ENCODE results near the gene ADRA2B.

Gene ADRA2B

DNA sequence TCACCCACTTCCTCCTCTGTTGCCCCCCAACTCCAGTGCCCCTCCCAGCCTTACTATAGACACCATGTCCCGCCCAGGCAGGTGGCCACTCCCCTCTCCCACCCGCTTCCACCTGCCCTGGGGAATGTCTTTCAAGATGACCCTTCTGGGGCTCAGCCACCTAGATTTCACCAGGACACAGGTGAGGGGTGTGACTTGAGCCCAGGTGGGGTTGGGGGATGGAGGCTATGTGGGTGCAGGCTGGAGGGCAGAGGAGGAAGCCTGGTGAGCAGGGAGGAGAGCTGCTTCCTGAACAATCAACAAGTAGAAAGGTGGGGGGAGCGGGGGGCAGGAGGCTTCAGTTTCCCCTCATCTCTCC, 8.7 kb downstream of the ADRA2B start:
- FAIRE-seq = no peak
- DNase-seq (ENCODE audit: insufficient read length, low spot score) = no peak

DNA sequence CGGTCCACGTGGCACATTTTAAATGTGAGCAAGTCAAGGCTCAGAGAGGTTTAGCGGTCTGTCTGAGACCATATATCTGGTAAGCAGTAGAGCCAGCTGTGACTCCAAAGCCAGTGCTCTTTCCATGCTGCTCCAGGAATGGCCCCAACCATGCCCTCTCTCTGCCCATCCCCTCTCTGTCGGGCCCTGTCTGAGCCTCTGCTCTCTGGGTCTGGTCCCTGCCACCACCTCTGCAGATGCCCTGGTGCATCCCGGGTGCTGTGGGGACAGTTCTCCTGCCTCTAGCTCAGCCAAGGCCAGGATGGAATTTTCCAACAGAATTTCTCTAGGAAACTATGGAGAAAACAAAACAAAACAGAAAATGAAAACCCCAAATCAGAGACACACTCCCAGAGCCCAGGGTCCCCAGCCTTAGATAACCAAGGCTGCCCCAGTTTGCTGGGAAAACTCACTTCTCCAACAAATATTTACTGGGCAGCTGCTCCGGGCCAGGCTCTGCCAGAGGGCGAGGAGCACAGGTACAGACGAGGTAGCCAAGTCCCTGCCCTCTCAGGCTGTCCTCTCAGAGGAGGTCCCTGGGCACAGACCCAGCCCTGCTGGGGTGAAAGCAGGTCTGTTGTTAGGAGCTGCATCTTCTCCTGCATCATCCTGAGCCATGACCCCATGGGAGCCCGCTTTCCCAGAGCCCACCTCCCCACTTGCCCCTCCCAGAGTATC, 9.2 kb downstream of the ADRA2B start:
- no peak for DNase-seq (ENCODE audit: insufficient read length, low spot score)
- no peak for FAIRE-seq

DNA sequence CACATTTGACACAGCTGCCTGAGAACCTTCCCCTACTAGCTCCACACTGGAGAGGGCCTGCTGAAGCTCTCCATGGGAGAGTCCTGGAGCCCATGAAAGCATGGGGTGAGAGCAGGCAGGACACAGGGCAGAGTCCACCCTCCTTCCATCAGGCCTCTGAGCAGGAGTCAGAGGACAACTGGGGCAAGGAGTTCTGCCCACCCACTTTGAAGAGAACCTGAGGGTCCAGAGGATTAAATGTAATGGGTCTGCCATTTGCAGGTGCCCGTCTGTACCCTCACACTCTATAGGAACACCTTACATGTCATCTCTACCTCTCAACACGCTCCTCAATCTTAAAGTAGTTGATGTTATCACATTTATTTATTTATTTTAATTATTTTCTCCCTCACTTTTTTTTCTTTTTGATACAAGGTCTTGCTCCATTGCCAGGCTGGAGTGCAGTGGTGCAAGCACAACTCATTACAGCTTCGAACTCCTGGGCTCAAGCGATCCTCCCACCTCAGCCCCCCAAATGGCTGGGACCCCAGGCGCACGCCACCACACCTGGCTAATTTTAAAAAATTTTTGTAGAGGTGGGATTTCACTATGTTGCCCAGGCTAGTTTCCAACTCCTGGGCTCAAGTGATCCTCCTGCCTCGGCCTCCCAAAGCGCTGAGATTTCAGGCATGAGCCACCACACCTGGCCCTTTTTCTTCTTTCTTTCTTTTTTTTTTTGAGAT, 10.2 kb downstream of the ADRA2B start:
- no peak for FAIRE-seq
- no peak for DNase-seq (ENCODE audit: insufficient read length, low spot score)

DNA sequence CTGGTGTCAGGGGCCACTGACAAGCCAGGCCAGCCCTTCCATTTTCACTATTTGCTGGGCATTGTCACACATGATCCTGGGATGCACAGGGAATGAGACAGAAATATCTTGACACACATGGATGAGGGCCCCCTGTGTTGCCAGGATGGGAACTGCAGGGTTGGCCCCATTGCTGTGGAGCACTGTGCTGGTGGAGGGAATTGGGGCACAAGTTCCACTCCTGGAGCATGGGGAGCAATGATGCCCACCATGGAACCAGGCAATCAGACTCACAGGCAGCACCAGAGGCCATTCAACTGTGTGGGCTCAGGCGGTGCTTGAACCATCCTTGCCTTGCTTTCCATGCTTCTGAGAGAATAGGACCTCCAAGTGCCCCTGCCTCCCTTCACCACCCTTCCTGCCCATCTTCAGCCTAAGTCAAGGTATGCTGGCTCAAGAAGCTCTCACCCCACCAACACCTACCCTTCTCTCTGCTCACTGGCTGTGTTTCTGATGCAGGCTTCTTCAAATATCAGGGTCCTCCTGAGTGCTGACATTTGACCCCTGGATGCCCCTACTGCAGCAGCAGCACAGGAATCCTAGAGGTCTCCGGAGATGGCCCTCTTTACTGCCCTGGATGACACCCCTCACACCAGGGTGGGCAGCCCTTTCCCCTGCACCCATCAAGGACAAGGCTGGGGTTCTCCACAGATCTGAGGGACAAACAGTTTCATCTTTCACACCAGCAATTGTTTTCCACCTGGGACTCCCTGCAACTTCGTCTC, 11.0 kb downstream of the ADRA2B start:
- FAIRE-seq = no peak
- DNase-seq (ENCODE audit: insufficient read length, low spot score) = no peak

DNA sequence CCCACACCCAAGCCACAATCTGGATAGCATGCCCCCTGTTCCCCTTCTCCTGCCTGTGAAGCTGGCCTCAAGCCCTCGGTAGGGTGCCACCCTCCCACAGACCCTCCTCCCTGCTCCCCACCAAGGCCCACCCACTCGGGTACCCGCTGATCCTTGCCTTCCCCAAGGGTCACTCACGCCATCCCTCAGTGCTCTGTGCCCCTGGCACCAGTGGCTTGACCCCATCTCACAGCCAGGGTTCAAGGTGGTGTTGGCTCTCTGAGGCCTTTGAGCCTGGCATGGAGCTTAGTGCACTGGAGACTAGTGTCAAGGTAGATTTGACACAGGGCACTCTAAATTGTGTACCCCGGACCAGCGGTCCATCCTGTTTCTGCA, 11.9 kb downstream of the ADRA2B start:
- DNase-seq (ENCODE audit: insufficient read length, low spot score) (no peak), FAIRE-seq (no peak)

DNA sequence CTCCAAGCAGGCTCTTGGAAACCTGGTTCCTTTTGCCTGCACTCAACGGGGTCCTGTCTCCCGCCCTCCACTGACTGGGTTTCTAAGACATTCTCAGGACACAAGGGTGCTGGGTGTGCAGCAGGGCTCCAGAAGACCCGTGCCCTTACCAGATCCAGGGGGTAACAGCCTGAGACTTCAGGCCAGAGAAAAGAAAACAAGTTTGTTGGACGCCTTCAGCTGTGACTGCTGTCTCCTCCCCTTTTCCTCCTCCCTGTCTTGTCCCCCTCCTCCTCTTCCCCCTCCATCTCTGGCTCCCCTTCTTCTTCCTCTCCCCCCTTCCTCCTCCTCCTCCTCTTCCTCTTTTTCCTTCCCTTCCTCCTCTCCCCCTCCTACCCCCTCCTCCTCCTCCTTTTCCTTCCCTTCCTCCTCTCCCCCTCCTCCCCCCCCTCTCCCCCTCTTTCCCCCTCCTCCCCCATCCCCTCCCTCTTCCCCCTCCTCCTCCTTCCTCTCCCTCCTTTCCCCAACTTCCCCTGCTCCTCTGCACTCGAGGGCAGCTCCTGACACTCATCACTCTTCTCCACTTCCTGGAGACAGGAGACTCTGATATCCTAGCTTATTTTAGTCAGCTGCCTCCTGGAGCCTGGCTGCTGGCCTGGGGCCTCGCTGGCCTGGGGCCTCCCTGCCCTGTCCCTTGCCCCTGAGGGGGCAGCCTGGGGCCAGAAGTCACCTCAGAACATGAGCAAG, 12.4 kb downstream of the ADRA2B start:
- DNase-seq (ENCODE audit: insufficient read length, low spot score) = no peak
- no peak for FAIRE-seq

DNA sequence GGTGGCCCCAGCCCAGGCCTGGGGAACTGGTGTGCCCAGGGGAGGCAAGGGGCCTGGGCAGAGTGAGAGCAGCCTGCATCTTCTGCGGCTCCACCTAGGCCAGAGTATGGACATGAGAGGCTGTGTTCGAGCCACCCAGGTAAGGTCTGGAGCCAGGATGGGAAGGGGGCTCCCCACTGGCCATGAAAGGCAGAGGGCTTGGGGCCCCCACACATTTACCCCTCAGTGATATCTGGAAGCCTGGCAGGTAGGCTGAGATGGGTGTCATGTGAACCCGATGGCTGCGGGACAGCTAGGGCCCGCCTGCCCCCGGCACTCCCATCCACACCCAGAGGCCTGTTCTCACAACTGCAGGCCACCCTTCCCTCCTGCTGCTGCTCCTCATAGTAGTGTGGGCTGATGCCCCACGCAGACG, 13.2 kb downstream of the ADRA2B start:
- DNase-seq (ENCODE audit: insufficient read length, low spot score) (no peak), FAIRE-seq (no peak)

DNA sequence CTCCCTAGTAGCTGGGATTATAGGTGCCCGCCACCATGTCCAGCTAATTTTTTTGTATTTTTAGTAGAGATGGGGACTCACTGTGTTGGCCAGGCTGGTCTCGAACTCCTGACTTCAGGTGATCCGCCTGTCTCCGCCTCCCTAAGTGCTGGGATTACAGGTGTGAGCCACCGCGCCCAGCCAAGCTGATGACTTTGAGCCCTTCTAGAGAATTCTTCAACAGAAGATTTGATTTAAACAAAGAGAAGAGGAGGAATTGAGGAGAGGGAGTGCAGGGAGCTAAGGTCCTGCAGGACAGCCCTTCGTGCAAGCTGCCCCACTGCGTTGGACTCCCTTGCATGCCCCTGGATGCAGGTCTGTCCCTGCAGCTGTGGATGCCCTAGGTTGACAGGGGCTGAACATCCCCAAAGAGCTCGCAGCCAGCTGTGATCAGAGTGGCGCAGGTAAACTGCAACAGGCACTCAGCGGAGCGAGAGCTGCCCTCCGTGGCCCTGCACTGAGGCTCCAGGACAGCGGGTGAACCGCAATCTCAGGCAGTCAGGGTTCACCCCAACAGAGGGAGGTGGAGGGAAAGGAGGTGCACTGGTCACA, 13.7 kb downstream of the ADRA2B start:
- DNase-seq (ENCODE audit: insufficient read length, low spot score) = no peak
- no peak for FAIRE-seq

DNA sequence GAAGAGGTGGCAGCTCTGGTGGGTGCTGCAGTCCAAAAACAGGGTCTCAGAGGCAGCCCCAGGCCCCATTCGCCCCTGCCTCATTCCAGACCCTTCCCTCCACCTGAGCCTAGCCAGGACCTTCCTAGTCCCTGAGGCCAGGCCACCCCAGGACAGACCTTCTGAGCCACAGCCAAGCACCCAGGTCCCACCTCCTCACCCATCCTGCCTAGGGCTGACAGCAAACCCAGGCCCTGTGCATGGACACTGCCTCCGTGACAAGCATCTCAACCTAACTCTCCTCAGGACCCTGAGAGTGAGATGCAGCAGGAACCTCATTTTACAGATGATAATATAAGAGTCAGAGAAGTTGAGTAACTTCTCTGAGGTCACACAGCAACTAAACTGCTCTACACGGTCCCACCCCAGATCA, 15.5 kb downstream of the ADRA2B start:
- DNase-seq (ENCODE audit: insufficient read length, low spot score) (no peak), FAIRE-seq (no peak)

DNA sequence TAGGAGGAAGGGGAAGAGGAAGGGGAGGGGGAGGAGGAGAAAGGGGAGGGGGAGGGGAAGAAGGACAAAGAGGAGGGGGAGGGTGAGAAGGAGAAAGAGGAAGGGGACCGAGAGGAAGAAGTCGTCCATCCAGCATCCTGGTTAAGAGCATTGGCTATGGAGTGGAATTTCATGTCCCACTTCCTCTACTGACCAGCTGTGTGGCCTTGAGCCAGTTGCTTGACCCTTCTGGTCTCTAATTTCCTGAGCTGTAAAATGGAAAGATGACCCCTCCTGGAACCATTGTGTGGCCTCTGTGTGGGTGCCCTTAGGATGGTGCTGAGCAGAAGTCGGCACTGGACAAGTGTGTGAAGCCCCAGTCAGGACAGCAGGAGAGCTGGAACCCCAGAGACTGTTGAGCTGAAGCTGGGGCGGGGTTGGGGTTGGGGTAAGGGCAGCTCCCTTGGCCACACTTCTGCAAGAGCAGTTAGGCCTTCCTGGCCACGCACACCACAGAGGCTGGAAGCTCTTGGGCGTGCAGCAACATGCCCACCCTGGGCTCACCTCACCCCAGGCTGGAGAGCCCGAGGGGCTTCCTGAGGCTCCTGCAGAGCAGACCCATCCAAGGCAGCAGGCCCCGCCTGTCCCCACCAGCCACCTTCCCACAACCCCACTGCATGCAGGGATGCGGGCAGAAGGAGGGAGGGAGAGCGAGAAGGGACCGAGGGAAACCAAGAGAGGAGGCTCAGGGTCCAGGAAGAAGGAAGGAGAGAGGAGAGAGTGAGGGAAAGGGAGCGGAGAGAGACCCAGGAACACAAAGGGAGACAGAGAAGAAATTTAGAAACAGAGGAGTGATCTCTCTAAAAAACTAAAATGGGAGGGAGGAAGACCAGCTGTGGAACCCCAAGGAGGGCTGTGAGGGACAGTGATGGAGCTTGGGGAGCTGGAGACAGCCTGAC, 16.2 kb downstream of the ADRA2B start:
- DNase-seq (ENCODE audit: insufficient read length, low spot score) = no peak
- no peak for FAIRE-seq

DNA sequence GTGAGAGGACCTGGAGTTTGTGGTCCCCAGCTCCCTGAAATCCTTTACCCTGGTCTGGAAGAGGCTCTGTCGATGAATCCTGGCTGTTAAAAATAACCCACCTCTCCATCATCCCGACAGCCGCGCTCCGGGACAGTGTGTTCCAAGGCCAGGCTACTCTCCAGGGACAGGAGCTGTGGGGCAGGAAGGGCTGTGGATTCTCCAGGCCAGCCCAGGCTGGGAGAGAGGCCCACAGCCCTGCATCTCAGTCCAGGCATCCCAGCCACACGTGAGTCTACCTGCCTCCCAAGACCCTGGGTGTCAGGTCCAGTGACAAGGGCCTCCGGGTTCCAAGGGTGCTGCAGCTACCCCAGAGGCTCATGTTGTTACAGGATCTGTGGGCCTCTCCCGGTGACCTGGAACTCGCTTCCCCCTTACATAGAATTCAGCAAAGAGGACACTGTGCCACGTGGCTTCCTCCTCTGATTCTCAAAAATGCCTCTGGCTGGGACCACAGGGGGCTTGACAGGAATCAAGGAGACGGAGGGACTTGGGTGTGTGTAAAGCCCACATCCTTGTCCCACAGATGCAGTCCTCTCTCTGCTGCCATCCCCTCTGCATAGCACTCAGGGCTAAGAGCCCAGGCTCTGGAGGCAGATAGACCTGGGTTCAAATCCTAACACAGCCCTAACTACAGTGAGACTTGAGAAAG, 17.3 kb downstream of the ADRA2B start:
- FAIRE-seq (no peak), DNase-seq (ENCODE audit: insufficient read length, low spot score) (no peak)

DNA sequence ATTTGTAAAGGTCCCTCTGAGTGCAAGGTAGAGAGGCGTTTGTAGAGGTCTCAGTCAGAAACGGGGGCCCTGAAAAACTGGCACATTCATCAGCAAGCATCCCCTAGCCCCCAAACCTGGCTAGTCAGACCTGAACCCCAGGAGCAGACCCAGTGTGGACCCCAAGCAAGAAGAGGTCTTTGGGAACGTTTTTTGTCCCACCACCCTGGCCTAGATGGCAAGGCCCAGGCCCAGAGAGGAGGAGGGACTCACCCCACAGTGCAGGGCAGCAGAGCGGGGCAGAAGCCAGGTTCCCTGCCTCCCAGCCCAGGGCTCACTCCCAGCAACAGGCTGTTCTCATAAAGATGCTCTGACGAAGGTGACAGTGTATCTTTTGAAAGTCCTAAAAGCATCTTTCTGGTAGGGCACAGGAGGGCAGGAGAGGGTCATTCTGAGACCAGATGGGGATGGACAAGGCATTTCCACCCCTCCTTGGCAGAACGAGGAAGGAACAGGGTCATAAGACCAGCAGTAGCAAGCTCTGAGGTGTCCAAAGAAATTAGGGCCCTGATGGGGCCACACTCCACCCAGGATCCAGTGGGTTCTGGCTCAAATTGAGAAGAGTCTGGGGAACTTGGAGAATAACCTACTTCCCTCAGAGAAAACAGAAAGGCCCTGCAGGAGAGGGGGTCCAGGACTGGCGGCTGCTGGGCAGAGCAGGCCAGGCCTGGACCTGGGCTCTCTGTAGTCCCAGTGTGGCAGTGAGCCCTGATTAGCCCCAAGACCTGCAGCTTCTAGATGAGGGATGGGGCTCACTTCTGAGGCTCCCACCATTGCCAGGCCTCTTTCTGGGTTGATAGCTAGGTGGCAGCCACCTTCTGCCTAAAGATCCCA, 18.2 kb downstream of the ADRA2B start:
- FAIRE-seq (no peak), DNase-seq (ENCODE audit: insufficient read length, low spot score) (no peak)

DNA sequence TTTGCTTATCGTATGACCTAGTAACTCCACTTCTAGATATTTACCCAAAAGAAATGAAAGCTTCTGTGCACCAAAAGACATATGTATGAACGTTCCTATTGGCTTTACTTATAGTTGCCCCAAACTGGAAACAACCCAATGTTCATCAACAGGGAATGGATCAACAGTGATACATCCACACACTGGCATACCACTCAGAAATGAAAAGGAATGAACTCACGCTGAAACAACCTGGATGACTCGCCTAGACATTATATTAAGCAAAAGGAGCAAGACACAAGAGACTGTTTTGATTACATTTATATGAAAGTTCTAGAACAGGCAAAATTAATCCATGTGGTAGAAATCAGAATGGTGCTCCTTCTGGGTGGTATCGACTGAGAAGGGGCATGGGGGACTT, 18.9 kb downstream of the ADRA2B start:
- DNase-seq (ENCODE audit: insufficient read length, low spot score) = no peak
- FAIRE-seq = no peak

DNA sequence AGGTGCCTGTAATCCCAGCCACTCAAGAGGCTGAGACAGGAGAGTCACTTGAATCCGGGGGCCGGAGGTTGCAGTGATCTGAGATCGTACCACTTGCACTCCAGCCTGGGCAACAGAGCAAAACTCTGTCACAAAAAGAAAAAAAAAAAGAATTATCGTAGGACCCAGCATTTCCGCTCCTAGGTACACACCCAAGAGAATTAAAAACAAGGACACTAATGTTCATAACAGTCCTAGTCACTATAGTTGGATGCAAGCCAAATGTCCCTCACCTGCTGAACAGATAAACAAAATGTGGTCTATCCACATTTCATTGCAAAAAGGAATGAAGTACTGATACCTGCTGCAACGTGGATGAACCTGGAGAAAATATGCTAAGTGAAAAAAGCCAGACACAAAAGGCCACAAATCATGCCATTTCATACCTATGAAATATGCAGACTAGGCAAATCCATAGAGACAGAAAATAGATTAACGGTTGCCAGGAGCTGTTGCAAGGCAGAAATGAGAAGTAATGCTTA, 21.2 kb downstream of the ADRA2B start:
- no peak for FAIRE-seq

DNA sequence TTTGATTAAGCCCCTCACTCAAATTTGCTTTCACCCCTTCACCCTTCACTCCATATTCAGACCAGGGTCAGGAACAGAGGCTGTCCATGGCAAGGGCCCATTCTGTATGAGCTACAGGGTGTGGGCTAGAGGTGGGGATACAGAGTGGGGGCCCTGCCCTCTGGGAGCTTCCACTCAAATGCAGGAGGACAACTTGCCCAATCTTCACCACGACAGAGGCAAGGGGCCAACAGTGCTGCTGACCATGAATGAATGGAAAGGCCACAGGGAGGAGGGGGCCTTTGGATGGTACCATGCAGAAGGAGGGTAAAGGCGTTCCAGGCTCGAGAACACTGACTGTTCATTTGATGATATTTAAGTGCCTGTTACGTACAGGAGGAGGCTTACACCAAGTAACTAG, 22.8 kb downstream of the ADRA2B start:
- FAIRE-seq = no peak
- DNase-seq (ENCODE audit: insufficient read length, low spot score) = no peak

More for the DNA sequence above, 21.2 kb downstream of the ADRA2B start:
- DNase-seq (ENCODE audit: insufficient read length, low spot score) = no peak

DNA sequence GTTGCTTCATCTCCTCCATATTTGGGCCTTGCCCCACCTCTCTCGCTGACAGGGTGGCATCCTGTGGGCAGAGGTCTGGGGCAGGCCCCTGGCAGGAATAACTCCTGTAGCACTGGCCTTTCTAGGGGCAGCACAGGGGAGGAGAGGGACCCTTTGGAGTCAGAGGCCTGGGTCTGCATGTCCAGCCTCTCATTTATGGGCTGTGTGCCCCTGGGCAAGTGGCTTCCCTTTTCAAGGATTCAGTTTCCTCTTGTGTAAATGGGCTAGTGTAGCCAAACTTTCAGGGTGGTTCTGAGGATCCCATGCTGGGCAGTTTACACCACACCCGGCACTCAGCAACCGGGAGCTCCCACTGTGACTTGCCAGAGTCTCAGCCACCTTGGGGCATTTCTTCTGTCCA, 23.4 kb downstream of the ADRA2B start:
- no peak for DNase-seq (ENCODE audit: insufficient read length, low spot score)

DNA sequence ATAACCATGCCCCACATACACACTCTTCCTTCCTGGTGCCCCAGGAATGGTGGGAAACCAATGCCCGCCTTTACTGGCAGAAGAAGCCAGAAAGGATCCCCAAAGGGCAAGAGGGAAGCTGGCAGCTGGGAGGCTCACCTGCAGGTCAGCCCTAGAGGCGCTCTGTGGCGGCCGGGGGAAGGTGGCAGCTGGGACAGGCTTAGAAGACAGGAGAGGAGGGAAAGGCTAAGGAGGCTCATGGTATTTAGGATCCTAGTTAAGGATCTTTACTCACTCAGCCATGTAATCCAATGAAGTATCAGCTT, 23.8 kb downstream of the ADRA2B start:
- no peak for FAIRE-seq

More for the DNA sequence above, 23.4 kb downstream of the ADRA2B start:
- FAIRE-seq = no peak

More for the DNA sequence above, 23.8 kb downstream of the ADRA2B start:
- DNase-seq (ENCODE audit: insufficient read length, low spot score) = no peak

All from GM19239 (cell line).